Suprapubic skin (tissue), 3 donors: ENCODE measurements around the gene KRTAP10-11.

Experiments
- POLR2A ChIP-seq, 2 donors: fragments of 450-650 bp; IDR thresholded peaks; one replicate each; pipeline ENCODE4 v1.6.1; 2017; ENCODE audit warnings: antibody characterized with exemption in 2 of 2, mild to moderate bottlenecking in 2 of 2, moderate library complexity in 2 of 2
- TF ChIP-seq, protein P1 (sequence below), 2 donors: fragments of 200-600 bp in 1 of 2; fragments of 450-650 bp in 1 of 2; sonication (generic) in 1 of 2; IDR thresholded peaks; one replicate each; pipeline ENCODE4 v1.5.1; 2016 to 2019; ENCODE audit warnings: antibody characterized with exemption in 2 of 2, mild to moderate bottlenecking in 1 of 2, moderate library complexity in 1 of 2

DNA sequence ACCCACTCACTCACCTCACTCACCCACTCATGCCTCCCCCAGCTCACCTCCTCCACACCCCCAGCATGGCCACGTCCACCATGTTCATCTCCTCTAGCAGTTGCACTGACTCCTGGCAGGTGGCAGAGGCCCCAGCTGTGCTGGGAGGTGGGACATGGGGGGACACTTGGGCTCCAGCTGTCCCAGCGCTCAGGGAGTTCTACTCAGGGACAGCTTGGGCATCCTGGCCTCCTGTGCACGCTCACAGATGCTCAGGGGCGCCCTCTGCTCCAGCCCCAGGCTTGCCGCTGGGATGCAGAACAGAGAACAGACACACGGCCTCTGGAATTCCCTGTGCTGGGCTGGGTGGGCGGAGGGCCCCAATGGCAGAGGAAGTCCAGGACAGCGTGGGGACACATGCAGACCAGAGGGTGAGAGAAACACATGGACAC lies 29.1 kb upstream of the KRTAP10-11 start:
- TF ChIP-seq POLR2A (IDR thresholded peaks at IDR 0.05): no peak
- TF ChIP-seq, protein P1, sequence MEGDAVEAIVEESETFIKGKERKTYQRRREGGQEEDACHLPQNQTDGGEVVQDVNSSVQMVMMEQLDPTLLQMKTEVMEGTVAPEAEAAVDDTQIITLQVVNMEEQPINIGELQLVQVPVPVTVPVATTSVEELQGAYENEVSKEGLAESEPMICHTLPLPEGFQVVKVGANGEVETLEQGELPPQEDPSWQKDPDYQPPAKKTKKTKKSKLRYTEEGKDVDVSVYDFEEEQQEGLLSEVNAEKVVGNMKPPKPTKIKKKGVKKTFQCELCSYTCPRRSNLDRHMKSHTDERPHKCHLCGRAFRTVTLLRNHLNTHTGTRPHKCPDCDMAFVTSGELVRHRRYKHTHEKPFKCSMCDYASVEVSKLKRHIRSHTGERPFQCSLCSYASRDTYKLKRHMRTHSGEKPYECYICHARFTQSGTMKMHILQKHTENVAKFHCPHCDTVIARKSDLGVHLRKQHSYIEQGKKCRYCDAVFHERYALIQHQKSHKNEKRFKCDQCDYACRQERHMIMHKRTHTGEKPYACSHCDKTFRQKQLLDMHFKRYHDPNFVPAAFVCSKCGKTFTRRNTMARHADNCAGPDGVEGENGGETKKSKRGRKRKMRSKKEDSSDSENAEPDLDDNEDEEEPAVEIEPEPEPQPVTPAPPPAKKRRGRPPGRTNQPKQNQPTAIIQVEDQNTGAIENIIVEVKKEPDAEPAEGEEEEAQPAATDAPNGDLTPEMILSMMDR (IDR thresholded peaks at IDR 0.05): no peak
